Activated gamma-delta T cell treated with anti-CD3 and anti-CD28 coated beads, Interleukin-2, amount 50 U/mL, for 16 hours (primary cell): Measurements from ENCODE around the gene NDUFAF8.
A peak's percentile ranks its signal among the peaks of the same experiment; 100 is the strongest.

Experiments
- DNase-seq: peaks from one replicate; pipeline ENCODE4 v3.0.0-alpha.2; 2020; ENCODE audit warnings: low read depth

NDUFAF8 gene

DNA sequence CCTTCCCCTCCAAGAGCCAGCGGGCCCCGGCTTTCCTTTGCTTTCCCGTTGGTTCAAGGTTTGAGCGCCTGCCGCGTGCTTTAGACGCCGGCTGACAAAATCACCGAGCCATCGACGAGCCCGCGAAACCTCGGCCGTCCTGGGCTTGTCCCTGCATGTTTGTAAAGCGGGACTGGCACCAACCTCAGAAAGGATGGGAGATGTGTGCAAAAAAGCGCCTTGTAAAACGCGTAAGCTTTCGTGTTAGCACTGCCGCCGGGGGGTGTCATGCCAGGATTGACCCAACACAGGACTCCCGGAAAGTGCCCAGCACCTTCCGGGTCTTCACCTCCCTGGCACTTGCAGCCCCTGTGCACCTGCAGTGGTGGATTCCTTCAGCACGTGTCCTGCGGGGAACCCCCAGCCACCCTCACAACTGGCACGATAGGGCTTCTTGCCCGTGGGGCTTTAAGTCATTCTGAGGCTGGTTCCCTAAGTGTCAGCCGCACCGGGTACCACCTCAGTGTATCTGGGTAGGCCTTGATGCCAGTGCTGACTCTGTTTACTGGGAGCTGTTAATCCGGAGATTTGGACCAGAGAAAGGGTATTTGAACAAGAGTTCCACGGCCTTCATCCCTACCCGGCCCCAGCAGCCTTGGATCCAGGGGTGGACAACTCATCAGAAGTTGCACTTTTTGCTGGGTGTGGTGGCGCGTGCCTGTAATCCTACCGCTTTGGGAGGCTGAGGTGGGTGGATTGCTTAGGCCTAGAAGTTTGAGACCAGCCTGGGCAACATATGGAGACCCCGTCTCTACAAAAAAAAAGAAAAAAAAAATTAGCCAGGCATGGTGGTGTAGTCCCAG lies 817 bp downstream of the NDUFAF8 start:
- DNase-seq, result no peak

DNA sequence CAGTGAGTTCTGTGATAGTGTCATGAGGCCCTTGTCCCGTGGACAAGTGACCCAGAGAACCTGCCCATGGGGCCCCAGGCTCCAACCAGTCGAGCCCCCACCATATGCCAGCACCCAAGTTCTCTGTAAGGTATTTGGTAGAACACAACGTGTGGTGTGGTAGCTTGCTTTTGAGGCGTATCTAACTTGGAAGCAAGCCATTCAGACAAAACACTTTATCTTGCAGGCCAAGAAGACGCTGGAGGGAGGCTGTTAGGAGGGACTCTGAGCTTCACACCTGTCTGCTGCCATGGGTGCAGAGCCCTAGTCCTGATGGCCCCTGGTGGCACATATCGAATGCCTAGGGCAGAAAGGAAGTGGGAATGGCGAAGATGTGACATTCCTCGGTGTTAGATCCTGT lies 1.6 kb downstream of the NDUFAF8 start:
- DNase-seq, result no peak

DNA sequence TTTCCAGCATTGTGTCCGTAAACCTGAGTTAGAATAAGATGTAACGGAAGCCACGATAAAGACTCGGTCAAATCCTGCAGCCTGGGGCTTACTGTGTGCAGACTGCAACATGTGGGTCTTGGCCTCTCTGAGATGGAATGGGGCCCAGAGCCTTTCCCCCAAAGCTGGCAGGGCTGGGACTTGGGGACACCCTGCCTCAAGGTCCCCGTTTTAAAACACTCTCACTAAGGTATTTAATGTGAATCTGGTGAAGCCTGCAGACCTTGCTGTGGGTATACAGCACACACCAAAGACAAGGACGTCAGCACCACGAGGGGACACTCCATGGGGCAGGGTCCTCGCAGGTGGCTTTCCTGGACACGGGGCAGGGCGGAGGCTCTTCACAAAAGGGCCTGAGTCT lies 2.1 kb downstream of the NDUFAF8 start:
- DNase-seq, result no peak

DNA sequence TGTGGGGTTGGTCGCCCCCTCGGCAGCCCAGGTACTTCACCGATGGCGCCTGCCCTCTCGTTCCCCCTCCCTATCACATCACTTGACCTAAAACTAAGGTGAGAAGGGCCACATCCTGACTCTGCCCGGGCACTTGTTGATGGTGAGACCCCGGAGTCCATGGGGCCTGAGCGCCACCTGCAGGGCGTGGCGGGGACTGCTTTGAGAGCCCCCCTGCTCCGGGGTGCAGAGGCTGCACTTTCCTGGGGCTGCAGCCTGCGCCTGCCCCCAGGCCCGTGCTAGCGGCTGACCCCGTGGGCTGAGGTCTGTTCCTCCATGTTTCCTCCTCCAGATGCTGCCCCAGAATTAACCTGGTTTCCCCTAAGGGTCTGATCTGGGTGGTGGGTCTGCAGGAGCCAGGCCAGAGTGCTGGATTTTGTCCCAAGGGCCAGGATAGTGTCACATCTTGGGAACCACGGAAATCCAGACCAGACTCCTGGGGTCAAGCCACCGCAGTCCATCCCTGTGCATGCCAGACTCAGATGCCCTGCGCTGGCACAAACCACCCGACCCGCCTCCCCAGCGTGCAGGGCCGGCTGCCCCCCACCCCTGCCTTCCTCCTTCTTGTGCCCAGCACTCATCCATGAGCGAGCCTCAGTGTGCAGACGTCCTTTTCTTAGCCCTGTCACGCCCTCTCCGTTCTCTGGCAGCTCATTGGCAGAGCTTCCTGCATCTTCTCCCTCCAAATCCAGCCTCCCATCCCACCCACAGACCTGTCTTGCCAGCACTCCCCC lies 2.7 kb downstream of the NDUFAF8 start:
- DNase-seq, result peak; percentile 58

DNA sequence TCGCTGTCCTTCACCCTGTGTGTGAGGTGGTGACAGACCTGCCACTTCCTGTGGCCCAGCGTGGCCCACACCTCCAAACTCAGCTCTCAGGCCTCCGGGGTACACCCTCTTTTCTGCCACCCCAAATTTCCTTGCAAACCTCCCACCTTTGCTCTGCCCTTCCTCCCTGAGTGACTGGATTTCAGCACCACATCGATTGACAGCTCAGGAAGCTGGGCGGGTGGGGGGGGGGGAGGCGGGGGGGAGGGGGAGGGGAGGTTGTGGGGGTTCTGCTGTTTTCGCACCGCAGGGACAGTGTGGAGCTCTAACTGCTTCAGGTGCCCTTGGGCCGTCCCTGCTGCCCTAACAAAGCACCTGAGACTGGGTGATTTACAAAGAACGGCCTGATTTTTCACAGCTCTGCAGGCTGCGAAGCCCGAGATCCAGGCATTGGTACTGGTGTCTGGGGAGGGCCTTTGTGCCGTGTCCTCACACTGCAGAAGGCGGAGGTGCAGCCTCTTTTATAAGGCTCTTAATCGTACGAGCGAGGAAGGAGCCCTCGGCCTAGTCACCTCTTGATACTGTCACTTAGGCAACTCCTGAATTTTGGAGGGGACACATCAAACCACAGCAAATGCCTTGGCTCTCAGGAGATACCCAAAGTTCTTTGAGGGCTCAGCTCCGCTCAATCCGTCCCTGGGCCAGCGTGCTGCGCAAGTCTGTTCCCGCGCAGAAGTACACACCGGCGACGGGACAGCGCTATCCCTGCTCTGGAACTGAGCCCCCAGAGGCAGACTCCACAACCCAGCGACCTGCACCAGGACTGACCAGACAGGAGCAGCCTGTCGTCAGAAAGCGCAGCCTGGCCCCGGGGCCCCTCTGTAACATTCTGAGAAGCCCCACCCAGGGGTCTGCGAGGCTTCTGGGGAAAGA lies 3.6 kb downstream of the NDUFAF8 start:
- no peak for DNase-seq

DNA sequence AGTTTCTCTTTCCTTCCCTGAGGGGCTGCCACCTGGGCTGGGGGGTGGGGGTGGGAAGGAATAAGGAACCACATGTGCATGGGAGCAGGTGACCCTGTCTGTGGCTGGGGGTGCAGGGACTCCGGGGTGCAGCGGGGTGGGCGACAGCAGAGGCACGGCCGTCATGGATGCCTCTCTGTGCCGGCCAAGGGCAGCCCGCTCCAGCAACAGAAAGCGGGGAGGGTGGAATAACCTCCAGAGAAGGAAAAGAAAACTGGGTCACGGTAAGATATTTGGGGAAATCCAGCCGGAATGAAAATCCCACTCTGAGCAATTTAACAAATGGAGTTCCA lies 4.2 kb downstream of the NDUFAF8 start:
- DNase-seq, result no peak

DNA sequence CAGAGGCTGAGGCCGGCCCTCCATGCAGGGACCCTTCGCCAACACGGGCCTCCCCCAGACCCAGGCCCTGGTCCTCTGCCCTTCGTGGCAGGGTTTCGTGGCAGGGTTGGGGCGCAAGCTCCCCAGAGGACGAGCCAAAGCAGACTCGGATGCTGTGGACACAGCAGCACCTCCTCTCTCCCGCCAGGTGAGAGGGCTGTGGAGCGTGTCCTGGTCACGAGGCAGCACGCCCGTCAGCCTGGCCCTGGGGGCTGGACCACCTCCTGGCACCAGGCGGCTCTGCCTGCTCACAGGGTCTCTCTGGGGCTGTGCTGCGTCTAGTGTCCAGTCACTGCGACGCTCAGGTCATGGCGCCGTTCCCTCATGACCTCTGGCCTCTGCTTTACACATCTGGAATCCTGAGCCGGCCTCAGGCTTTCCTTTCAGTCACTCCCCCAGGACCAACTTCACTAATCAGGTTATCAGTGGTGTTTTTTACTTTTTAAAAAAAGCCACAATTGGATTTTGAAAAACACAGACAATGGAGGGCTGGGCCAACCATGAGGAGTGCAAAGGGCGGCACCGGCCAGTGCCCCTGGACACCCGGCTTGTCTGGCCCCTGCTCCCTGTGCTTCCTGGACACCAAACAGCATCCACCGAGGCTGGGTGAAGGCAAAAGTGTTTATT lies 5.4 kb downstream of the NDUFAF8 start:
- no peak for DNase-seq

DNA sequence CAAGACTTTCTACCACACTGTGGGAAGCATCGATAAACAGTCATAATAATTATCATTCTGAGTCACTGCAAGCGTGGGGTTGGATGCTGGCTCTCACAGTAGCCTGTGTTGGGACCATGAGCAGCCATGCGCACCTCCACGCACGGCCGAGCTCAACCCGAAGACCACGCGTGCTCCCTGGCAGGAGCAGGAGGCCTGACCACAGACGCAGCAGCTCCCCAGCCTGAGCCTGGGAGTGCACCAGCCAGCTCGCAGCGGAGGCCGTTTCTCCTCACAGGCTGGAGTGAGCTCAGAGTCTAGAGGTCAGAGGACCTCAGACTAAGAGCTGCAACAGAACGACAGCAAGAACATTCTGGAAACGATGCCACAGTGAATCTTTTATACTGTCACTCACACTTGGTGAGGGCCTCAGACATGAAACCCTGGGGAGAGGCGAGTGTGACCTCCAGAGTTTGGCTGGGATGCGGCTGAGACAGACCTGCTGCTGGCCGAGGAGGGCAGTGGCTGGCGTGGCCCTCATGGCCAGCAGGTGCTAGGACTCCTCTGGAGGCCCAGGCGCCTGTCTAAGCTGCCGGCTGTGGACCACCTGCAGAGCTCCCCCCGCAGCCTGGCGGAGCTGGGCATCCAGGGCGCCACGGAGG lies 6.0 kb downstream of the NDUFAF8 start:
- no peak for DNase-seq

DNA sequence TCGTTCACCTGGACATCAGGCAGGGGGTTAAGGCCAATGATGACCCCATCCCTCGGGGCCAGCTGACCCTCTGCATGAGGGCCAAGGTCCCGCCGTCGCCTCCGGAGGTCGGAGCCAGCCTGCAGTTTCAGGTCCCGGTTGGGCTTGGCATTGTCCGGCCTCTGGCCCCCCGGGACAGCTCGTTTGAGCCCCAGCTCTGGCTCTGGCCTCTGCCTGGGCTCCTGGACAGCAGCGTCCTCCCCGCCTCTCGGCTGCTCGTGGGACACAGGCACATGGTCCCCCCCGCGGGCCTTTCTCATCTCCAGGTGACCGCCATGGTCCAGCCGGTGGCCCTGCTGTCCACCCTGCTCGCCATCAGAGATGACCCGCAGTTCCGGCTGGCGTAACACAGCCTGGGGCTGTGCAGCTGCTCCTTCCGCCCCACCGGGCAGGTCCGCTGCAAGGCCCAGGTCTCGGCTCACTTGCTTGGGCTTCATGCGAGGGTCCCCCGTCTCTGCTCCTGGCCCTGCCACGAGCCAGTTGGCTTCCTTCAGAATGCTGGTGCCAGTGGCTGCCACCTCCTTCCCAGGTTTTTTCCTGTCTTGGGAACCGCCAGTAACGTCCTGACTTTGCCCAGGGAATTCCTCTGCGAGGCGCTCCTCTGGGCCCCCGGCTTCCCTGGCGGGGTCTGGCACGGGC lies 6.7 kb downstream of the NDUFAF8 start:
- no peak for DNase-seq

DNA sequence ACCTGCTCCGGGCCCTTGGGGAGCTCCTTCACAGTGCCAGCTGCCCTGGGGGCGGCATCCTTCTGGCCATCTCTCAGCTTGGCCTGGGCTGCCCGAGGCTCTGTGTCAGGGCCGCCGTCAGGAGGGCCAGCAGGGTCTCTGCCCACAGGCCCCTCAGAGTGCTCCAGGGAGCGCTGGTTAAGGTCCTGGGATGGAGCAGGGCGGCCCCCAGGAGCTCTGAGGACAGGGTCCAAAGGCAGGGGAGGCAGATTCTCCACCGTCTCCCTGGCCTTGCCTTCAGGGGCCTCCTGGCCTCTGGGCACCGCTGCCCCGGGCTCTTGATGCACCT lies 7.2 kb downstream of the NDUFAF8 start:
- DNase-seq, result no peak

DNA sequence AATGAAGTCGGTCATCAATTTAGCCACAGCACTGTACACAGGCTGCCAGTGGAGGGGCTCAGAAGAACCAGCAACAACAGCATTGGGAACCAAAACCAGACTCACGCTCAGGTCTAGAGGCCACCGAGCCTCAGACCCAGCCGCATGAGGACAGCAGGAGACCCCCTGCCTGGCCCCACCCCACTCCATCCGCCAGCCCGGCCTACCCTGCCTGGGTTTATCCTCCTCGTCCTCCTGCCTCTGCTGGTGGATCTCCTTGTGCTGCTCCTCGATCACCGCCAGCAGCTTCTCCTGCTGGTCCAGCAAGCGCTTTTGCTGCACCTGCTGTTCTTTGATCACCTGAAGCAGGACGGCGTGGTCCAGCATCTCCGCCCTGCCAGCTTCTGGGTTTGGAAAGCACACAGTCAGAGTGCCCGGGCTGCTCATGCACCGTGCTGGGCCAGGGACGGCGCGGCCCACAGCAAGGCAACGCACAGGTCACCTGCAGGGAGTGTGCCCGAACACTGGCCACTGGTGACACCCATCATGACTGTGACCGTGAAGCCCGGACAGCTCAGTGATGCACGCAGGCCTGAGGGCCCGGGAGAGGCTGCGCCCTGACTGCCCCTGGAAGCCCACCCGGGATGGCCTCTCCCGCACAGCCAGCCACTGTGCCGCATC lies 7.7 kb downstream of the NDUFAF8 start:
- no peak for DNase-seq

DNA sequence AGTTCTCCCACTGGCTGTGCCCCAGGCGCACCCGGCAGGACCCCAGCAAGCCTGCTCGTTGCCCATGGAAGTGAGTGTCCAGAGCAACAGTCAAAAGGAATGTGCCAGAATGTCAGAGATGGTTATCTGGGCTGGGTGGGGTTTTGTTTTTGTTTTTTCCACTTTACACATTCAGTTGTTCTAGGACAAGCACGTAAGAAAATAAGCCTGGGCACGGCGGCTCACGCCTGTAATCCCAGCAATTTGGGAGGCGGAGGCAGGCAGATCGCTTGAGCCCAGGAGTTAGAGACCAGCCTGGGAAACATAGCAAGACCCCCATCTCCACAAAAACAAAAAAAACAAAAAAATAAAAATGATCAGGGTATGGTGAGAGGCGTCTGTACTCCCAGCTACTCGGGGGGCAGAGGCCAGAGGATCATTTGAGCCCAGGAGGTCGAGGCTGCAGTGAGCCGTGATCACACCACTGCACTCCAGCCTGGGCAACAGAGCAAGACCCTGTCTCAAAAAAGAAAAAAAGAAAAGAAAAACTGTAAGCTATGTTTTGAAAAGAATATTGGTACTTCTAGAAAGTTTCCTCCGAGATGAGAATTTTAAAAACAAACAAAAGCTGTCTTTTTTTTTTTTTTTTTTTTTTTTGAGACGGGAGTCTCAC lies 8.3 kb downstream of the NDUFAF8 start:
- no peak for DNase-seq

DNA sequence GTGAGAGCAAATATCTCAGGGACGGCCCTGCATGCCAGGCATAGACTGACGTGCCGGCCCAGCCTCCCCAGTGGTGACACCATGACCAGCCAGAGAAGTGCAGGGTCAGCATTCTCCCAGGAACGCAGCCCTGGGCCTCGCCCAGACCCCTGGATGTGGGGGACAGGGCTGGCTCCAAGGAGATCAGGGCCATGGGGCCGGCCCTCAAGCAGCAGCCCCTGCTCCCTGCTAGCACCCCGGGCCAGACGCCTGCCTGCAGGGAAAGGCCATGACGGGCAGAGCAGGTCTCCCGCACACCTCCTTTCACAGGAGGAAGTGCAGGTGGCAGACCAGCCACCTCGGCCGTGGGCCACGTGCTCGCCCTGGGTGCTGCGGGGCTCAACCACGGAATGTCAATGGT lies 9.5 kb downstream of the NDUFAF8 start:
- DNase-seq, result no peak

DNA sequence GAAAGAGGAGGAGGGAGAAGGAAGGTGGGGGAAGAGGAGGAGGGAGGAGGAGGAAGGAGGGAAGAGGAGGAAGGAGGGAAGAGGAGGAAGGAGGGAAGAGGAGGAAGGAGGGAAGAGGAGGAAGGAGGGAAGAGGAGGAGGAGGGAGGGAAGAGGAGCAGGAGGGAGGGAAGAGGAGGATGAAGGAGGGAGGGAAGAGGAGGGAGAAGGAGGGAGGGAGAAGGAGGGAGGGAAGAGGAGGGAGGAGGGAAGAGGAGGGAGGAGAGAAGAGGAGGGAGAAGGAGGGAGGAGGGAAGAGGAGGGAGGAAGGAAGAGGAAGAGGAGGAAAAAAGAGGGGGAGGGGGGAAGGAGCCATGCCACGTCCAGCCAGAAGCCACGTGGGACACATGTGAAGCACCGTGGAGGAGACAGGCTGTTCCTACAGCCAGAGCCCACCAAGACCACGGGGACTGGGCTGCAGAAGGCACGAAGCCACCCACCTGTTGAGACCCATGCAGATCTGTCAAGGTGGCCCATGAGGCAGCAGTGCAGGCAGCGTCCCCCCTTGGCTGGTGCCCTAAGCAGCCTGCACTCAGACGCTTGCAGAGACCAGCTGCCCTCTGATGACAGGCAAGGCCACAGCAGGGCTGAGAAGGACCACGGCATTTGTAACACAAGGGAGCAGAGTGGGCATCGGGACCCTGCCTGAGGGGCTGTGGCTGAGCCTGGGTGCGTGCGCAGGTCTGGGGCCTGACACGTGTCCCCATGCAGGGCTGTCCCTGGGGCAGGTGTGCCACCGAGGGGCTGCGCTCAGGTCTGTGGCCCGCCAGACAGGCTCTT lies 10.3 kb downstream of the NDUFAF8 start:
- DNase-seq, result no peak

DNA sequence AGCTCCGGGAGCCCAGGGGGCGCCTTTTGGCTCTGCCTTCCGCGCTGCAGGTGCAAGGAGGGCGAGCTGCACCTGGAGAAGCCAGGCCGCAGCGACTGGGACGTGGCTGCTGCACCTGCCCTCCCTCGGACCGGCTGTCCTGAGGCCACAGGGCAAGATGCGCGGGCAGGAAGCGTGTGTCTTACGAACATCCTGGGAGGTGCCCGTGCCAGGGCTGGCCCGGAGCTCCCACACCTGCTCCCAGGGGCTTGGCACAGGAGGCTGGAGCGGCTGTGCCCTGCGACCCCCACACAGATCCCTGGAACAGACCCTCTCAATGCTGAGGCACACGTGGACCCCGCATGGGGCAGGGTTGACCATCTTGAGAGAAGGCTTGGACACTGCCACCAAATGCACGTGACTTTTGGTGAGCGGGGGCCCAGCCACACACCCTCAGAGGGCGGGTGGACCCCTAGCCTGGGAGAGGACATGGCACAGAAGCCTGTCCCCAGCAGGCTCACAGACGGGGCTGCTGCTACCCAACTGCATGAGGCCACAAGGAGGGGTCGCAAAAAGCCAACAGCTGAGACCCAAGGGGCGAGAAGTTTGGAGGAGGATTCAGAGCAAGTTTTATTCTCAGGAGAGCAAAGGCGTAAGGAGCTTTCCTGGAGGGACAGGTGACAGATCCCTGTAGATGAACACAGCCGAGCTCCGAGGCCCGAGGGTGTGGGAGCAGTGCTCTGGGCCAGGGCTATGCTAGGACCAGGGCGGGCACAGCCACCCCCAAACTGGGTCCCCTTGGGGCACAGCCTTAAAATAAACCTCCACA lies 11.4 kb downstream of the NDUFAF8 start:
- DNase-seq, result no peak

DNA sequence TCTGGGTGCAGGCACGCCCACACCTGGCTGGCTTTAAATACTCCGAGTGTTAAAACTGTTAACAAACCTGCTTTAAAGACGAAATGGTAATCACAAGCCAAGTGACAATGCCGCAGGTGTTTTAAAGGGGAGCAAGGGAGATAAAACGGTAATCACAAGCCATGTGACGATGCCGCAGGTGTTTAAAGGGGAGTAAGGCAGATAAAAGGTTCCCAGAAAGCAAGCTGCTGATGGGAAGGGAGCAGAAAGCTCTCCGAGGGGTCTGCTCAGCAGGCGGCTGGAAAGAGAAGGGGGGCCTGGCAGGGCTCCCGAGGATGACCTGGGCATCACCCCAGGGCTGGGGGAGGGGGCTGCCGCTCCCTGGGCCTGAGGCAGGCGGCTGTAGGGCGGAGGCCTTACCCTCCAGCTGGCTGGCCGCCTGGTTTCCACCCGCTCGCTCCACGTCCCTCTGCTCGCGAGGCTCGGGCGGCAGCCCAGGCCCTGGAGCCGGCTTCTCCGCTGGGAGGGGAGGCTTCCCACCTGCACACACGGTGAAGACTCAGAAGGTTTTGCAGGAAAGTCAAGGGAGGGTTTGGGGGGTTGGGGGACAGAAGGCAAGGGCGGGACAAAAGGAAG lies 12.1 kb downstream of the NDUFAF8 start:
- no peak for DNase-seq

DNA sequence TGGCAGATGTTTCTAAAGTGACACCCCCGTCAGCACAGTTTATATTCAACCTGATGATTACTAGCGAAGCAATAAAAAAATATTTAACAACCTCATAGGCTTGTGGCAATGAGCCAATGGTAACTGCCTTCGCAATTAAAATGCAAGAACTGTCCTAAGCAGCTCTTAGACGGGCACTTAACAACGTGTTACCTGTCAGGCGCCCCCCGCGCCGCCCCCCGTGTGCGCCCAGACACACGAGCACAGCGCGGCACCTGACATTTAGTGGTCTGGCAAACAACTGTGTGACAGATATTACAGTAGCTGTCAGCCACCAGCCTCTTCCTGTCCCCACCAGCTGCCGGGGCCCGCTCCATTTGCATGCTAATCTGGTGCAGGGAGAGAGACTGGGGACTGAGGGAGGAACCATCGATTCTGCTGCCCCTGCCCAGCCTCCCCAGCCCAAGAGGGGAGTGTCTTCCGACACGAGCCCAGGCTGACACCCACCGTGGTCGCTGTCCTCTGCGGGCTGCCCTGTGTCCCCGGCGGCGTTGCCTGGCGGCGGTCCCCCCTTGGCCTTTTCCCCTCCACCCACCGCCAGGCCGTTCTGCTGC lies 12.7 kb downstream of the NDUFAF8 start:
- no peak for DNase-seq
